ENCODE measurements around the gene RANBP2.
"Not testable (repeated sequence)": the region's sequence is repeated elsewhere in the genome, so short reads cannot be mapped to it uniquely, and the experiment has no call there.

Gene RANBP2

GRCh38 chr2:108719149-108720044, at the start of gene RANBP2:
RANBP2 (plus strand) TSS chr2:108719482; CDS start chr2:108719607, 125 bp downstream.
- peak; percentile 97 for DNase-seq

DNA sequence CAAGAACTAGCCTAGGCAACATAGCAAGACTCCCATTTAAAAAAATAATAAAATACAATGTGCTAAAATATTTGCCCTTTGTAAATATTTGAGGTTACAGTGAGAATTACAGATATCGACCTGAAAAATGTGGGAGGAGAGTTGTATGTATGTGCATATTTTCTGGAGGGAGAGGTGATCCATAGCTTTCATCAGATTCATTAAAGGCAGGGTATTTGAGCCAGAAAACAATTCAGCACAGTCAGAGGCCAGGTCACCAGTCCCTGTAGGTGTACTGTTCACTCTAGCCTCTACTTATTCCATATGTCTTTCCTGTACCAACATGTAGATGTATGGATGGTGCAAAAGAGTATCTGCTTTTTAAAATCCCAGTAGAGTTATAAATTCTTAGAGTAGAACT, 49.0 kb upstream of the RANBP2 start:
- DNase-seq, result not testable (repeated sequence)

- DNase-seq, result not testable (repeated sequence)
Measured at GRCh38 chr2:108672200-108672805, 47.0 kb upstream of the RANBP2 start.

DNA sequence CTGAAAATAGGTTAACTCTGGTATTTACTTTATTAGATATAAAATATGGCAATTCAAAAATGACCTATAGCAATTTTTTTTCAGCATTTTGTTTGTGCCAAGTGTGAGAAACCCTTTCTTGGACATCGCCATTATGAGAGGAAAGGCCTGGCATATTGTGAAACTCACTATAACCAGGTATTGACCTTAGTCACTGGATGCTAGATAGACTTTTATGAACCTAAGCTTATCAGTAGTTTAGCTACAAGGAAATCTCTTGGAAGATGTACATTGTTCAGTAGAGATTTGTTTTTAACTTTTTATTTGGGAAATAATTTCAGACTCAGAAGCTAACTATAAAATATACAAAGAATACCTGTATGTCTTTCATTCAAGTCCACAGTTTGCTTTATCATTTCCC, 42.8 kb upstream of the RANBP2 start:
- DNase-seq, result not testable (repeated sequence)

- DNase-seq, result not testable (repeated sequence)
Measured at GRCh38 chr2:108677239-108677744, 42.0 kb upstream of the RANBP2 start.

DNA sequence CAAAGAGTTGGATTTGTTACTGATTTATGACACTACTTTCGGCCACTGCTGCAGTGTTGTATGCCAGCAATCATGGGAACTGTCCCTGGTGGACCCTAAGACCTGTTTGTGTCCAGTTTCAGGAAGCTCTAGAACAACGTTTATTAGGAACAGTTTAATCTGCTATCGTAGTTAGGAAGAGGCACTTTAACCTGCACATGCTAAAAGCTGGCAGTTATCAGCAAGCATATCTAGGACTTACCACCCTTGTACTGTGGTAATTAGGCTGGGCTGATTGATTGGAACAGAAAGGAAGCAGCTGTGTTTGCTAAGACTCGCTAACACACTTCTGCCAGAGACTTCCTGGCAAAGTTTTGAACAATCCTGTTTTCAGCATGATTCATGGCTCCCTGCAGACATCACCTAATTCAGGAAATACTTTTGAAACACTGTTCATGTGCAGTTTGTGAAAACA, 41.1 kb upstream of the RANBP2 start:
- not testable (repeated sequence) for DNase-seq

GRCh38 chr2:108680805-108681204, 38.5 kb upstream of the RANBP2 start:
- DNase-seq, result not testable (repeated sequence)

DNA sequence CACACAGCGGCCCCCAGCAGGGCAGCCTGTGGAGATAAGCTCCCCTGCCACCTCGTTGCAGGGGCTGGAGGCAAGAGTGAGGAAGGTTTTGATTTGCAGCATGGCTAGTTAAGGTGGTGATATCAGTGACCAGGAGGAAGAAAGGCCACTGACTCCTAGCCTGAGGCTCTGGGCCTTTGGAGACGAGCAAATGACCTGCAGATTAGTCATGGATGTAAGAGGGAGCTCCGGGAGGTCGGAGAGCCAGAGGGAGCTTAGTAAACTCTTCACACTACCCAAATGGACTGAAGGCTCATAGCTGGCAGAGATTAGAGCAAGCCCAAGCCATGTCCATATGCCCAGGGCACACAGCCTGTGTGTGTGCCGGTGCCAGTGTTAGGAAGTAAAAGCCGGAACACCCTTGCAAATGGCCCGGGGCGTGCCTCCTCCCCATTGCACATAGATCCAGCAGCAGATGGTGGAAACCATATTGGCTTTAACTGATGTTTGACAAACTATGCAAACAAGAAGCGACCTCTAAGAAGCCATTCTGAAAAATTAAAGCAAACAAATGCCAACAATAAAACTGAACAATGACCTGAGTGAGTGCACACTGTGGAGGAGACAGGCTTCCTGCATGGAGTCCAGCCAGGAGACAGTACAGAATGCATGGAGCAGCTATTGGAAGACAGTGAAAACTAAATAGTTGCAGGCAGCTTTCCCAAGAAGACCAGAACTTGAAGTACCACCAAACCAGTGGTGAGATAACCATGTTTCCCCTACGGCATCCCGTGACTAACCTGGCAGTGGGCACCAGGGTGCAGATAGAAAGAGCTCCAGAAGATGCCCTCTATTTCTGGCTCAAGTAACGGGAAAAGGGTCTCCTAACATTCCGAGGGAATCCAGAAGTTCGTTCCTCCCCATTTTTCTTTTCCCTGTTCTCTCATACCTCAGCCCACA, 30.2 kb upstream of the RANBP2 start:
- DNase-seq, result not testable (repeated sequence)

DNA sequence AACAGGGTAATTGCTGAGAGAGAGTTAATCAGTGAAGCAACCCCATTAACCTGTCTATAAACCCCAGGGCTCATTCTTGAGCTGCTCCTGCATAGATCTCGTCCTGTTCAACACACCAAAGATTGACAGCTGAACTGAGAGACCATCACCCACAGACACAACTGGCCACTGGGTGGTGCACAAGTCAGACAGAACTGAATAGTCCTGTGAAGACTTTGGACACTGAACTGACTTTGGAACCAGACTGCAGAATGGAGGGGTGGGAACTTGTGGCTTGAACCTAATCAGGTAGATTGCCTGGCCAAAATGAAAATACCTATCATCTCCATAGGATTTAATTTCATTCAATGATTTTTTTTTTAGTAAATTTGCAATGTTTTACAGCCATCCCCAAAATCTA, 29.3 kb upstream of the RANBP2 start:
- DNase-seq, result not testable (repeated sequence)

DNA sequence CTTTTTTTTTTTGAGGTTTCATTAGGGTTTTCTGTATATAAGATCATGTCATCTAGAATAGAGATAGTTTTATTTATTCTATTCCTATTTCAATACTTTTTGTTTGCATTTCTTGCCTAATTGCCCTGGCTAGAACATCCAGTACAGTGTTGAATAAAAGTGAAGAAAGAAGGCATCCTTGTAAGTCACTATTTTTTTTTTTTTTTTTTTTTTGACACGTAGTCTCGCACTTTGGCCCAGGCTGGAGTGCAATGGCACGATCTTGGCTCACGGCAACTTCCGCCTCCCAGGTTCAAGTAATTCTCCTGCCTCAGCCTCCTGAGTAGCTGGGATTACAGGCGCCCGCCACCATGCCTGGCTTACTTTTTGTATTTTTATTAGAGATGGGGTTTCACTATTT, 27.8 kb upstream of the RANBP2 start:
- DNase-seq, result no peak

- no peak for DNase-seq
Measured at GRCh38 chr2:108701208-108701607, 18.1 kb upstream of the RANBP2 start.

- DNase-seq, result no peak
Measured at GRCh38 chr2:108701806-108702205, 17.5 kb upstream of the RANBP2 start.

- DNase-seq, result no peak
Measured at GRCh38 chr2:108704871-108705270, 14.4 kb upstream of the RANBP2 start.

DNA sequence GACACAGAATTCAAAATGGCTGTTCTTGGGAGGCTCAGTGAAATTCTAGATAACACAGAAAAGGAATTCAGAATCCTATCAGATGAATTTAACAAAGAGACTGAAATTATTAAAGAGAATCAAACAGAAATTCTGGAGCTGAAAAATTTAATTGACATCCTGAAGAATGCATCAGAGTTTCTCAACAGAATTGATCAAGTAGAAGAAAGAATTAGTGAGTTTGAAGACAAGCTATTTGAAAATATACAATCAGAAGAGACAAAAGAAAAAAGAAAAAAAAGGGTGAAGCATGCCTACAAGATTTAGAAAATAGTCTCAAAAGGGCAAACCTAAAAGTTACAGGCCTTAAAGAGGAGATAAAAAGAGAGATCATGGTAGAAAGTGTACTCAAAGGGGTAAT, 12.0 kb upstream of the RANBP2 start:
- no peak for DNase-seq

GRCh38 chr2:108716971-108717370, 2.3 kb upstream of the RANBP2 start:
- not testable (repeated sequence) for DNase-seq

DNA sequence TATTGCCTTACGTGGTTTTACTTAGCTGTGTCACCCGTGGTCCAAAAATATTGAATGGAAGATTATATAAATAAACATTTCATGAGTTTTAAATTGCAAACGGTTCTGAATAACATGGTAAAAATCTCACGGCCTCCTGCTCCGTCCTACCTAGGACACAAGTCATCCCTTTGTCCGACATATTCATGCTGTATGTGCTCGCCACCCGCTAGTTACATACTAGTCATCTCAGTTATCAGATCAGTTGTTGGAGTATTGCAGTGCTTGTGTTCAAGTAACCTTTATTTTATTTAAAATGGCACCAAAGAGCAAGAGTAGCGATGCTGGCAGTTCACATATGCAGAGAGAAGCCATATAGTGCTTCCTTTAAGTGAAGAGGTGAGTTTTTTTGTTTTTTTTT, 6.8 kb downstream of the RANBP2 start:
- DNase-seq, result not testable (repeated sequence)

DNA sequence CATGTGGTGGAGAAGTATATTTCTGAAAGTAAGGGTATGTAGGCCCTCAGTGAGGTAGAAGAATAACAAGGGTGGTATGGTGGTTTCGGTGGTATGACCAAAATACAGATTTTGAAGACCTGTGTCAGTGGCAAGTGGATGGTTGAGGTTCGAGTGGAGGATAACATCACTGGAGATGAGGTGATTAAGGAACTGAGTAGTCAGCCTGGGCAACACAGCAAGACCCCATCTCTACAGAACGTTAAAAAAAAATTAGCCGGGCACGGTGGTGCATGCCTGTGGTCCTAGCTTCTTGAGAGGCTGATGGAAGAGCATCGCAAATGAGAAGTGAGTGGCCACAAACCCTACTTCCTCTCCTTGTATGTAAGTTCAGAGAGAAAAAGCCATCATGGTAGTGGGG, 15.4 kb downstream of the RANBP2 start:
- not testable (repeated sequence) for DNase-seq

DNA sequence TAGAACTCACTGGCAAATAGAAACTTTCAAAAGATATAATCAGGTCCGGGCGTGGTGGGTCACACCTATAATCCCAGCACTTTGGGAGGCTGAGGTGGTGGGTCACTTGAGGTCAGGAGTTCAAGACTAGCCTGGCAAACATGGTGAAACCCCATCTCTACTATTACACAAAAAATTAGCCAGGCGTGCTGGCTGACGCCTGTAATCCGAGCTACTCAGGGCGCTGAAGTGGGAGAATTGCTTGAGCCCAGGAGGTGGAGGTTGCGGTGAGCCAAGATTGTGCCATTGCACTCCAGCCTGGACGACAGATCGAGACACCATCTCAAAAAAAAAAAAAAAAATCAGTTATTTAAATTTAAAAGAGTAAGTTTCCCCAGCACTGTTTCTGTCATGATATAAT, 38.7 kb downstream of the RANBP2 start:
- not testable (repeated sequence) for DNase-seq

- DNase-seq, result not testable (repeated sequence)
Measured at GRCh38 chr2:108762618-108763017, 43.3 kb downstream of the RANBP2 start.

DNA sequence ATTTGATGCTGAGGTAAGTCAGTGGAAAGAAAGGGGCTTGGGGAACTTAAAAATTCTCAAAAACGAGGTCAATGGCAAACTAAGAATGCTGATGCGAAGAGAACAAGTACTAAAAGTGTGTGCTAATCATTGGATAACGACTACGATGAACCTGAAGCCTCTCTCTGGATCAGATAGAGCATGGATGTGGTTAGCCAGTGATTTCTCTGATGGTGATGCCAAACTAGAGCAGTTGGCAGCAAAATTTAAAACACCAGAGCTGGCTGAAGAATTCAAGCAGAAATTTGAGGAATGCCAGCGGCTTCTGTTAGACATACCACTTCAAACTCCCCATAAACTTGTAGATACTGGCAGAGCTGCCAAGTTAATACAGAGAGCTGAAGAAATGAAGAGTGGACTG, 47.4 kb downstream of the RANBP2 start:
- DNase-seq, result not testable (repeated sequence)

GRCh38 chr2:108767859-108768258, 48.6 kb downstream of the RANBP2 start:
- not testable (repeated sequence) for DNase-seq

- no peak for DNase-seq
Measured at GRCh38 chr2:108776475-108776874, 57.2 kb downstream of the RANBP2 start.

GRCh38 chr2:108778857-108779256, 59.6 kb downstream of the RANBP2 start:
- DNase-seq, result no peak
